H9 (cell line): ENCODE results near the gene SLC7A1. TPM values are rescaled to one million over a fixed set of nuclear protein-coding genes. Genes with fewer than 3 reads are reported as not detected.

Experiments used
- DNase-seq: peaks from one replicate; pipeline ENCODE4 v3.0.0-alpha.2; 2017
- H2AFZ ChIP-seq: one replicate; pipeline ENCODE4 v1.6.1; 2013; ENCODE audit warnings: mild to moderate bottlenecking, low read length, control low read depth, moderate library complexity
- H2AK5ac ChIP-seq: 2 replicates; pipeline ENCODE4 v1.6.1; 2013; ENCODE audit warnings: low read length, control low read depth, mixed read lengths; ENCODE audit not compliant: insufficient read length
- H2BK120ac ChIP-seq: one replicate; pipeline ENCODE4 v1.6.1; 2013; ENCODE audit warnings: low read depth, mild to moderate bottlenecking, low read length, control low read depth, inconsistent platforms; ENCODE audit not compliant: poor library complexity, severe bottlenecking
- H2BK12ac ChIP-seq: 2 replicates; pipeline ENCODE4 v1.6.1; 2013; ENCODE audit warnings: low read length, control low read depth, mixed read lengths, low read depth; ENCODE audit not compliant: insufficient read length
- H2BK15ac ChIP-seq: 2 replicates; pipeline ENCODE4 v1.6.1; 2013; ENCODE audit warnings: low read depth, low read length, control low read depth
- H2BK20ac ChIP-seq: one replicate; pipeline ENCODE4 v1.6.1; 2013; ENCODE audit warnings: low read depth, mild to moderate bottlenecking, low read length, control low read depth, inconsistent platforms; ENCODE audit not compliant: poor library complexity, severe bottlenecking
- H2BK5ac ChIP-seq: 2 replicates; pipeline ENCODE4 v1.6.1; 2013; ENCODE audit warnings: low read length, control low read depth, mixed read lengths; ENCODE audit not compliant: insufficient read length
- H3K14ac ChIP-seq: 2 replicates; pipeline ENCODE4 v1.6.1; 2013; ENCODE audit warnings: low read length, control low read depth; ENCODE audit not compliant: insufficient read depth
- H3K18ac ChIP-seq: 2 replicates; pipeline ENCODE4 v1.6.1; 2013; ENCODE audit warnings: low read depth, mild to moderate bottlenecking, mixed read lengths, low read length, control low read depth; ENCODE audit not compliant: insufficient read length
- H3K23ac ChIP-seq: 2 replicates; pipeline ENCODE4 v1.6.1; 2013; ENCODE audit warnings: low read length, control low read depth, mixed read lengths, low read depth; ENCODE audit not compliant: insufficient read length
- H3K23me2 ChIP-seq: 2 replicates; pipeline ENCODE4 v1.6.1; 2013; ENCODE audit warnings: low read depth, mild to moderate bottlenecking, mixed read lengths, low read length, control low read depth; ENCODE audit not compliant: insufficient read length, poor library complexity, severe bottlenecking
- H3K27ac ChIP-seq: 2 replicates; pipeline ENCODE4 v1.5.1; 2013; ENCODE audit warnings: low read length, control low read depth, mixed read lengths, low read depth; ENCODE audit not compliant: insufficient read length
- H3K27me3 ChIP-seq: 2 replicates; pipeline ENCODE4 v1.6.1; 2013; ENCODE audit warnings: low read length, control low read depth, inconsistent platforms; ENCODE audit not compliant: insufficient read depth
- H3K4ac ChIP-seq: 2 replicates; pipeline ENCODE4 v1.6.1; 2013; ENCODE audit warnings: low read depth, mild to moderate bottlenecking, control low read depth, inconsistent platforms, low read length, moderate library complexity
- H3K4me1 ChIP-seq: 2 replicates; pipeline ENCODE4 v1.6.1; 2013; ENCODE audit warnings: low read length, control low read depth, inconsistent platforms; ENCODE audit not compliant: insufficient read depth
- H3K4me2 ChIP-seq: 2 replicates; pipeline ENCODE4 v1.6.1; 2013; ENCODE audit warnings: low read length, control low read depth, mixed read lengths; ENCODE audit not compliant: insufficient read length, insufficient read depth
- H3K56ac ChIP-seq: 2 replicates; pipeline ENCODE4 v1.6.1; 2013; ENCODE audit warnings: low read depth, mild to moderate bottlenecking, mixed read lengths, low read length, control low read depth; ENCODE audit not compliant: insufficient read length
- H3K79me1 ChIP-seq: 2 replicates; pipeline ENCODE4 v1.6.1; 2013; ENCODE audit warnings: low read depth, mild to moderate bottlenecking, moderate library complexity, low read length, control low read depth, inconsistent platforms; ENCODE audit not compliant: insufficient read depth, poor library complexity, severe bottlenecking
- H3K79me2 ChIP-seq: 2 replicates; pipeline ENCODE4 v1.6.1; 2013; ENCODE audit warnings: low read length, control low read depth, inconsistent platforms; ENCODE audit not compliant: insufficient read depth
- H3K9ac ChIP-seq: 2 replicates; pipeline ENCODE4 v1.6.1; 2013; ENCODE audit warnings: low read length, control low read depth, mixed read lengths; ENCODE audit not compliant: insufficient read length; ENCODE audit errors: extremely low read depth
- H3K9me3 ChIP-seq: one replicate; pipeline ENCODE4 v1.6.1; 2013; ENCODE audit warnings: low read depth, low read length, inconsistent platforms; ENCODE audit not compliant: control insufficient read depth
- H3T11ph ChIP-seq: one replicate; pipeline ENCODE4 v1.6.1; 2013; ENCODE audit warnings: mild to moderate bottlenecking, low read length, control low read depth, inconsistent platforms
- H4K20me1 ChIP-seq: one replicate; pipeline ENCODE4 v1.6.1; 2013; ENCODE audit not compliant: control insufficient read depth, insufficient read length, insufficient read depth
- H4K5ac ChIP-seq: 2 replicates; pipeline ENCODE4 v1.6.1; 2013; ENCODE audit warnings: low read depth, mild to moderate bottlenecking, mixed read lengths, low read length, control low read depth; ENCODE audit not compliant: insufficient read length
- H4K8ac ChIP-seq: replicated peaks from 2 replicates; pipeline ENCODE4 v1.6.1; 2013; ENCODE audit warnings: low read length, control low read depth, mixed read lengths, low read depth; ENCODE audit not compliant: insufficient read length
- H4K91ac ChIP-seq: 2 replicates; pipeline ENCODE4 v1.6.1; 2013; ENCODE audit warnings: low read depth, mild to moderate bottlenecking, moderate library complexity, mixed read lengths, low read length, control low read depth; ENCODE audit not compliant: insufficient read length
- H3K27ac Mint-ChIP-seq, 3 experiments: 2 replicates in 2 of 3; 3 replicates in 1 of 3; pipeline ENCODE4 v1.8.0; 2020 to 2021; ENCODE audit warnings: mixed read lengths in 3 of 3, mild to moderate bottlenecking in 1 of 3, moderate library complexity in 1 of 3
- H3K27me3 Mint-ChIP-seq: 2 replicates; pipeline ENCODE4 v1.8.0; 2021; ENCODE audit warnings: low read depth, mild to moderate bottlenecking, moderate library complexity, mixed read lengths
- H3K36me3 Mint-ChIP-seq, 3 experiments: 2 replicates in 2 of 3; 3 replicates in 1 of 3; pipeline ENCODE4 v1.8.0; 2020 to 2021; ENCODE audit warnings: low read depth in 3 of 3, mixed read lengths in 3 of 3; ENCODE audit not compliant: insufficient read depth in 1 of 3
- H3K4me1 Mint-ChIP-seq, 2 experiments: 2 replicates each; pipeline ENCODE4 v1.8.0; 2020; ENCODE audit warnings: mixed read lengths in 2 of 2
- H3K4me3 Mint-ChIP-seq, 2 experiments: 2 replicates in 1 of 2; 3 replicates in 1 of 2; pipeline ENCODE4 v1.8.0; 2020 to 2021; ENCODE audit warnings: mild to moderate bottlenecking in 2 of 2, mixed read lengths in 2 of 2, moderate library complexity in 1 of 2
- H3K9me3 Mint-ChIP-seq, 2 experiments: 2 replicates in 1 of 2; 3 replicates in 1 of 2; pipeline ENCODE4 v1.8.0; 2020; ENCODE audit warnings: mild to moderate bottlenecking in 2 of 2, mixed read lengths in 2 of 2, moderate library complexity in 1 of 2
- CTCF ChIP-seq: fragments of 200-600 bp; sonication (generic); conservative IDR thresholded peaks from 3 replicates; pipeline ENCODE4 v1.8.0; 2021; ENCODE audit warnings: antibody characterized with exemption, mild to moderate bottlenecking
- WGBS: extraction: QIAGEN DNeasy Blood & Tissue Kit; methylation state at CpG from one replicate; pipeline ENCODE4 v1.1.7; 2013; ENCODE audit warnings: missing lambda C conversion rate, low lambda C conversion rate, mixed read lengths; ENCODE audit not compliant: insufficient read length; ENCODE audit errors: extremely low coverage; 5-methylcytosine and 5-hydroxymethylcytosine counted together
- total RNA-seq: library from RNA; stranded (reverse); gene quantifications from 2 replicates; pipeline ENCODE4 v1.2.1, GENCODE V29; 2021

Gene SLC7A1
- total RNA-seq, 1 experiment from 2014 or later = 109 TPM

- TF ChIP-seq CTCF = no peak
- no peak overlapping the region for H4K91ac ChIP-seq
- H3K27me3 ChIP-seq = no peaks in the 10 kb centered on the region
- H2AFZ ChIP-seq = no peak overlapping the region
- H3K56ac ChIP-seq = no peak overlapping the region
- H3T11ph ChIP-seq = no peak overlapping the region
- no peak for DNase-seq
- H3K4me3 Mint-ChIP-seq = no peak overlapping the region; a peak in 1 of 5 replicates
- no peak overlapping the region for H3K23ac ChIP-seq
- no peak overlapping the region for H2AK5ac ChIP-seq
- H3K27ac Mint-ChIP-seq = no peak overlapping the region
- H3K79me2 ChIP-seq = peaks cover 11% of the 10 kb centered on the region; the same call in 1 of the 2 replicates
- peaks cover 10 to 45% (median 24%) of the 10 kb centered on the region in 3 experiments; a peak in 6 of 7 replicates for H3K36me3 Mint-ChIP-seq
- no peak overlapping the region for H3K9ac ChIP-seq
- H3K79me1 ChIP-seq = peaks cover 3% of the 10 kb centered on the region
- H3K9me3 Mint-ChIP-seq = no peaks in the 10 kb centered on the region
- H4K8ac ChIP-seq = no peak overlapping the region
- H2BK120ac ChIP-seq = no peak overlapping the region
- no peaks in the 10 kb centered on the region for H3K23me2 ChIP-seq
- no peaks in the 10 kb centered on the region for H3K9me3 ChIP-seq
- no peak overlapping the region for H3K4ac ChIP-seq
- no peak overlapping the region for H2BK20ac ChIP-seq
- no peak overlapping the region for H3K14ac ChIP-seq
- H3K18ac ChIP-seq = no peak overlapping the region
- H4K20me1 ChIP-seq = no peaks in the 10 kb centered on the region
- no peak overlapping the region for H2BK15ac ChIP-seq
- no peak overlapping the region for H3K27ac ChIP-seq
- H2BK5ac ChIP-seq = no peak overlapping the region
- peaks cover 34 to 45% of the 10 kb centered on the region in 2 experiments for H3K4me1 Mint-ChIP-seq
- no CpG with 5 or more reads among the region's 4 CpGs for WGBS
- no peak overlapping the region for H2BK12ac ChIP-seq
- H4K5ac ChIP-seq = no peak overlapping the region
- H3K4me1 ChIP-seq = peaks cover 12% of the 10 kb centered on the region
- no peaks in the 10 kb centered on the region for H3K27me3 Mint-ChIP-seq
- no peak overlapping the region for H3K4me2 ChIP-seq
Measured at GRCh38 chr13:29541400-29541799, 54.1 kb downstream of the SLC7A1 start.
